Testis (tissue), 3 donors: ENCODE results near the gene FUZ. TPM values are rescaled to one million over a fixed set of nuclear protein-coding genes. Genes with fewer than 3 reads are reported as not detected.

Experiments
- DNase-seq: peaks from one replicate; pipeline ENCODE4 v3.0.0-alpha.2; 2019
- H3K27ac ChIP-seq, 2 donors: fragments of 200-600 bp; sonication (generic); one replicate each; pipeline ENCODE4 v1.5.1; 2019
- H3K27me3 ChIP-seq: fragments of 200-600 bp; sonication (generic); one replicate; pipeline ENCODE4 v1.5.1; 2019
- H3K36me3 ChIP-seq: fragments of 200-600 bp; sonication (generic); one replicate; pipeline ENCODE4 v1.5.1; 2017; ENCODE audit warnings: low read depth; ENCODE audit errors: missing control alignments
- H3K4me1 ChIP-seq: fragments of 200-600 bp; sonication (generic); one replicate; pipeline ENCODE4 v1.5.1; 2019
- H3K4me3 ChIP-seq, 2 donors: fragments of 200-600 bp; sonication (generic); one replicate each; pipeline ENCODE4 v1.5.1; 2017 to 2019
- H3K9me3 ChIP-seq: fragments of 200-600 bp; sonication (generic); one replicate; pipeline ENCODE4 v1.5.1; 2017
- CTCF ChIP-seq, 3 experiments: fragments of 450-650 bp in 2 of 3; fragments of 200-600 bp in 1 of 3; sonication (generic) in 1 of 3; IDR thresholded peaks; one replicate each; pipeline ENCODE4 v1.5.1; 2016 to 2019; ENCODE audit warnings: antibody characterized with exemption in 3 of 3, mild to moderate bottlenecking in 2 of 3, moderate library complexity in 1 of 3
- POLR2A ChIP-seq: fragments of 450-650 bp; IDR thresholded peaks from one replicate; pipeline ENCODE4 v1.6.1; 2017; ENCODE audit warnings: antibody characterized with exemption, mild to moderate bottlenecking, moderate library complexity
- WGBS, 2 donors: methylation state at CpG; one replicate each; pipeline ENCODE4 v1.1.5; 2018; 5-methylcytosine and 5-hydroxymethylcytosine counted together
- intact Hi-C: fragments of 100-400 bp; cut with DNase I; formaldehyde crosslinking; loops from one replicate; pipeline ENCODE4 v1.15.1; 2023; ENCODE audit warnings: low total_unique reads
- polyA plus RNA-seq: library from polyadenylated mRNA; stranded (reverse); fragments of 350-450 nt; fragmentation: Illumina TruSeq; extraction: RNeasy Lipid Tissue Mini Kit (QIAGEN cat#74804); gene quantifications from one replicate; pipeline ENCODE4 v1.2.3, GENCODE V29; 2014; ENCODE audit warnings: low read depth, low replicate concordance; ENCODE audit not compliant: insufficient read depth
- total RNA-seq, 2 donors: library from RNA; depleted of rRNA; stranded (reverse); fragments of >200 nt; gene quantifications; one replicate each; pipeline ENCODE4 v1.2.3, GENCODE V29; 2016

The FUZ gene
- total and polyA plus RNA-seq, 3 donors from 2014 or later: 56.0 to 101 (median 98.0) TPM

GRCh38 chr19:49787746-49788145 lies 25.3 kb downstream of the FUZ start:
- no peak for DNase-seq
- Histone ChIP-seq H3K4me1 (peaks cover 50% of the 10 kb centered on the region), H3K27me3 (no peaks in the 10 kb centered on the region), H3K36me3 (no peaks in the 10 kb centered on the region), H3K27ac (peak overlapping the region; percentile 59 to 76), H3K9me3 (no peaks in the 10 kb centered on the region), H3K4me3 (no peak overlapping the region)
- 59 to 82% methylated on average over 5 of the region's 5 CpGs for WGBS, 2 donors
- intact Hi-C loops: no loop called here
- TF ChIP-seq CTCF (IDR thresholded peaks at IDR 0.05): no peak
- no peak for TF ChIP-seq POLR2A

- Histone ChIP-seq H3K4me3 (no peak overlapping the region), H3K27me3 (no peaks in the 10 kb centered on the region), H3K36me3 (no peaks in the 10 kb centered on the region), H3K9me3 (no peaks in the 10 kb centered on the region), H3K27ac (peak overlapping the region in 1 of 2 donors; percentile 76), H3K4me1 (peaks cover 44% of the 10 kb centered on the region)
- peak; percentile 77 for DNase-seq
- intact Hi-C loops: no loop called here
- WGBS, 2 donors: 57 to 59% methylated on average over 9 of the region's 9 CpGs
- no peak for TF ChIP-seq POLR2A
- TF ChIP-seq CTCF (IDR thresholded peaks at IDR 0.05): no peak
Observed at GRCh38 chr19:49786376-49786820, 26.7 kb downstream of the FUZ start.

- DNase-seq: no peak
Observed at GRCh38 chr19:49782515-49782914, 30.6 kb downstream of the FUZ start.

GRCh38 chr19:49781394-49781793 lies 31.7 kb downstream of the FUZ start:
- intact Hi-C loops: no loop called here
- Histone ChIP-seq H3K27ac (no peak overlapping the region), H3K4me1 (peaks cover 3% of the 10 kb centered on the region)

More at GRCh38 chr19:49782515-49782914, 30.6 kb downstream of the FUZ start:
- H3K4me3 ChIP-seq: no peak overlapping the region
- intact Hi-C loops: no loop called here
- TF ChIP-seq CTCF (IDR thresholded peaks at IDR 0.05) (no peak), POLR2A (no peak)
- no peaks in the 10 kb centered on the region for H3K9me3 ChIP-seq
- no peaks in the 10 kb centered on the region for H3K27me3 ChIP-seq
- WGBS, 2 donors: 96 to 99% methylated on average over 4 to 16 of the region's 18 CpGs
- no peaks in the 10 kb centered on the region for H3K36me3 ChIP-seq
- peaks cover 10% of the 10 kb centered on the region for H3K4me1 ChIP-seq
- no peak overlapping the region for H3K27ac ChIP-seq

More at GRCh38 chr19:49781394-49781793, 31.7 kb downstream of the FUZ start:
- DNase-seq: no peak
- H3K9me3 ChIP-seq: no peaks in the 10 kb centered on the region
- no peak overlapping the region for H3K4me3 ChIP-seq
- no peak for TF ChIP-seq POLR2A
- no peak for TF ChIP-seq CTCF (IDR thresholded peaks at IDR 0.05)
- 90 to 96% methylated on average over 6 to 7 of the region's 7 CpGs for WGBS, 2 donors
- H3K36me3 ChIP-seq: no peaks in the 10 kb centered on the region
- H3K27me3 ChIP-seq: no peaks in the 10 kb centered on the region
